Body of pancreas (tissue), 4 donors: Measurements from ENCODE around the gene SMIM44.

ENCODE experiments used
- POLR2A ChIP-seq, 3 donors: fragments of 450-650 bp; IDR thresholded peaks; one replicate each; pipeline ENCODE4 v1.6.1; 2016; ENCODE audit warnings: antibody characterized with exemption in 3 of 3, mild to moderate bottlenecking in 2 of 3
- TF ChIP-seq, protein P1 (sequence below), 7 experiments: fragments of 450-650 bp in 4 of 7; fragments of 200-600 bp in 3 of 7; sonication (generic) in 3 of 7; IDR thresholded peaks; one replicate each; pipeline ENCODE4 v1.5.1; 2016 to 2019; ENCODE audit warnings: antibody characterized with exemption in 7 of 7

DNA sequence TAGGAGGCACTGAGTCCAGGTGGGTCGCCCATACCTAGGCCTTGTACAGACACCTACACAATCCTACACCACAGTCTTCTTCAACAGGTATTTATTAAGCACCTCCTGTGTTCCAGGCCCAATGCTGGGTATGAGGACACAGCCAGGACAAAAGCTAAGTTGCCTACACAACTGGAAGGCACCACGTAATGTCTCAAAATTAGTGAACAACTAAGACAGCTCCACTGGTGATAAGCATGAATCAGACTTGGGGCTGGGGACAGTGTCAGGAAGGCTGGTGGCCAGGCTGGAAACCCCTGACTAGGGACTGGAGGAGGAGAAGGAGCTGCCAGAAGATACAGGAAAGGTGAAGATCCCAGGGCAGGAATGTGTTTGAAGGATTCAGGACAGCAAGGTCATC is 5.3 kb downstream of the SMIM44 start:
- TF ChIP-seq, protein P1, sequence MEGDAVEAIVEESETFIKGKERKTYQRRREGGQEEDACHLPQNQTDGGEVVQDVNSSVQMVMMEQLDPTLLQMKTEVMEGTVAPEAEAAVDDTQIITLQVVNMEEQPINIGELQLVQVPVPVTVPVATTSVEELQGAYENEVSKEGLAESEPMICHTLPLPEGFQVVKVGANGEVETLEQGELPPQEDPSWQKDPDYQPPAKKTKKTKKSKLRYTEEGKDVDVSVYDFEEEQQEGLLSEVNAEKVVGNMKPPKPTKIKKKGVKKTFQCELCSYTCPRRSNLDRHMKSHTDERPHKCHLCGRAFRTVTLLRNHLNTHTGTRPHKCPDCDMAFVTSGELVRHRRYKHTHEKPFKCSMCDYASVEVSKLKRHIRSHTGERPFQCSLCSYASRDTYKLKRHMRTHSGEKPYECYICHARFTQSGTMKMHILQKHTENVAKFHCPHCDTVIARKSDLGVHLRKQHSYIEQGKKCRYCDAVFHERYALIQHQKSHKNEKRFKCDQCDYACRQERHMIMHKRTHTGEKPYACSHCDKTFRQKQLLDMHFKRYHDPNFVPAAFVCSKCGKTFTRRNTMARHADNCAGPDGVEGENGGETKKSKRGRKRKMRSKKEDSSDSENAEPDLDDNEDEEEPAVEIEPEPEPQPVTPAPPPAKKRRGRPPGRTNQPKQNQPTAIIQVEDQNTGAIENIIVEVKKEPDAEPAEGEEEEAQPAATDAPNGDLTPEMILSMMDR (IDR thresholded peaks at IDR 0.05): no peak
- no peak for TF ChIP-seq POLR2A (IDR thresholded peaks at IDR 0.05)
